Neural cell (in vitro differentiated cells): ENCODE measurements around the gene XYLT2. TPM values are rescaled to one million over a fixed set of nuclear protein-coding genes. Genes with fewer than 3 reads are reported as not detected.
A peak's percentile ranks its signal among the peaks of the same experiment; 100 is the strongest.

Source experiments
- H2AFZ ChIP-seq: fragments of 200-600, 300-800 bp; sonication (generic), shearing (Covaris generic); 2 replicates; pipeline ENCODE4 v1.6.0; 2014; ENCODE audit warnings: low read depth, mild to moderate bottlenecking, antibody characterized with exemption, low read length, moderate library complexity
- H3F3A ChIP-seq: fragments of 200-600 bp; shearing (Covaris generic); 2 replicates; pipeline ENCODE4 v1.6.1; 2016; ENCODE audit warnings: mild to moderate bottlenecking, moderate library complexity, mixed read lengths, antibody characterized with exemption, low read length; ENCODE audit not compliant: insufficient read depth, poor library complexity, severe bottlenecking
- H3K27ac ChIP-seq: fragments of 200-600, 300-800 bp; sonication (generic), shearing (Covaris generic); 2 replicates; pipeline ENCODE4 v1.5.1; 2014; ENCODE audit warnings: mild to moderate bottlenecking, low read length, moderate library complexity
- H3K27me3 ChIP-seq: fragments of 300-800, 200-600 bp; sonication (generic), shearing (Covaris generic); 2 replicates; pipeline ENCODE4 v1.6.0; 2014; ENCODE audit warnings: mild to moderate bottlenecking, low read depth, low read length, moderate library complexity; ENCODE audit not compliant: insufficient read depth
- H3K36me3 ChIP-seq: fragments of 300-800, 200-600 bp; sonication (generic), shearing (Covaris generic); 2 replicates; pipeline ENCODE4 v1.5.1; 2014; ENCODE audit warnings: mild to moderate bottlenecking, antibody characterized with exemption, low read length, moderate library complexity; ENCODE audit not compliant: insufficient read depth
- H3K4me2 ChIP-seq: fragments of 300-800, 200-600 bp; sonication (generic), shearing (Covaris generic); 2 replicates; pipeline ENCODE4 v1.6.0; 2014; ENCODE audit warnings: mild to moderate bottlenecking, low read length
- H3K4me3 ChIP-seq: fragments of 300-800, 200-600 bp; sonication (generic), shearing (Covaris generic); 2 replicates; pipeline ENCODE4 v1.5.1; 2014; ENCODE audit warnings: mild to moderate bottlenecking, low read length, moderate library complexity
- H3K79me2 ChIP-seq: fragments of 200-600 bp; shearing (Covaris generic); replicated peaks from 2 replicates; pipeline ENCODE4 v1.6.0; 2014; ENCODE audit warnings: mild to moderate bottlenecking, low read length, moderate library complexity; ENCODE audit not compliant: insufficient read depth
- H3K9ac ChIP-seq: fragments of 300-800, 200-600 bp; sonication (generic), shearing (Covaris generic); 2 replicates; pipeline ENCODE4 v1.6.1; 2016; ENCODE audit warnings: mild to moderate bottlenecking, low read length, mixed read lengths
- H3K9me2 ChIP-seq: fragments of 200-600 bp; shearing (Covaris generic); 2 replicates; pipeline ENCODE4 v1.6.1; 2016; ENCODE audit warnings: mild to moderate bottlenecking, low read length, mixed read lengths; ENCODE audit not compliant: insufficient read depth
- H3K9me3 ChIP-seq: fragments of 200-600, 300-800 bp; sonication (generic), shearing (Covaris generic); 2 replicates; pipeline ENCODE4 v1.6.1; 2016; ENCODE audit warnings: mild to moderate bottlenecking, mixed run types, low read length, moderate library complexity, mixed read lengths
- H4K20me1 ChIP-seq: fragments of 200-600 bp; shearing (Covaris generic); 2 replicates; pipeline ENCODE4 v1.6.1; 2016; ENCODE audit warnings: mild to moderate bottlenecking, mixed run types; ENCODE audit not compliant: insufficient read depth
- CTCF ChIP-seq: fragments of 450-650 bp; IDR thresholded peaks from 2 replicates; pipeline ENCODE4 v1.5.1; 2014; ENCODE audit warnings: antibody characterized with exemption, mild to moderate bottlenecking, moderate library complexity; ENCODE audit not compliant: poor library complexity, severe bottlenecking
- EP300 ChIP-seq: fragments of 450-650 bp; conservative IDR thresholded peaks from 2 replicates; pipeline ENCODE4 v1.6.1; 2014; ENCODE audit warnings: antibody characterized with exemption, mild to moderate bottlenecking, moderate library complexity; ENCODE audit not compliant: poor library complexity, severe bottlenecking
- EZH2 ChIP-seq: fragments of 200-600, 300-800 bp; shearing (Covaris generic), sonication (generic); IDR thresholded peaks from 2 replicates; pipeline ENCODE4 v1.6.1; 2014; ENCODE audit warnings: antibody characterized with exemption, low read length, borderline replicate concordance, mild to moderate bottlenecking; ENCODE audit not compliant: insufficient read depth, poor library complexity, severe bottlenecking
- MXI1 ChIP-seq: fragments of 450-650 bp; conservative IDR thresholded peaks from 2 replicates; pipeline ENCODE4 v1.6.1; 2014; ENCODE audit warnings: antibody characterized with exemption, mild to moderate bottlenecking; ENCODE audit not compliant: poor library complexity, severe bottlenecking
- POLR2AphosphoS5 ChIP-seq: IDR thresholded peaks from 2 replicates; pipeline ENCODE4 v1.6.1; 2012
- RAD21 ChIP-seq: fragments of 450-650 bp; conservative IDR thresholded peaks from 2 replicates; pipeline ENCODE4 v1.6.1; 2014; ENCODE audit warnings: antibody characterized with exemption, mild to moderate bottlenecking, moderate library complexity
- SMC3 ChIP-seq: fragments of 450-650 bp; conservative IDR thresholded peaks from 2 replicates; pipeline ENCODE4 v1.6.1; 2014; ENCODE audit warnings: antibody characterized with exemption, mild to moderate bottlenecking, moderate library complexity; ENCODE audit not compliant: poor library complexity
- TAF1 ChIP-seq: IDR thresholded peaks from 2 replicates; pipeline ENCODE4 v1.6.1; 2012; ENCODE audit warnings: low read depth
- polyA plus RNA-seq: library from polyadenylated mRNA; depleted of rRNA; stranded (reverse); fragments of >200 nt; gene quantifications from 2 replicates; pipeline ENCODE4 v1.2.3, GENCODE V29; 2014
- TF ChIP-seq, protein P1 (sequence below): IDR thresholded peaks from 2 replicates; pipeline ENCODE4 v1.6.1; 2012; ENCODE audit warnings: borderline replicate concordance

XYLT2 gene
- polyA plus RNA-seq, 1 donor from 2014 or later = 6.9 TPM

DNA sequence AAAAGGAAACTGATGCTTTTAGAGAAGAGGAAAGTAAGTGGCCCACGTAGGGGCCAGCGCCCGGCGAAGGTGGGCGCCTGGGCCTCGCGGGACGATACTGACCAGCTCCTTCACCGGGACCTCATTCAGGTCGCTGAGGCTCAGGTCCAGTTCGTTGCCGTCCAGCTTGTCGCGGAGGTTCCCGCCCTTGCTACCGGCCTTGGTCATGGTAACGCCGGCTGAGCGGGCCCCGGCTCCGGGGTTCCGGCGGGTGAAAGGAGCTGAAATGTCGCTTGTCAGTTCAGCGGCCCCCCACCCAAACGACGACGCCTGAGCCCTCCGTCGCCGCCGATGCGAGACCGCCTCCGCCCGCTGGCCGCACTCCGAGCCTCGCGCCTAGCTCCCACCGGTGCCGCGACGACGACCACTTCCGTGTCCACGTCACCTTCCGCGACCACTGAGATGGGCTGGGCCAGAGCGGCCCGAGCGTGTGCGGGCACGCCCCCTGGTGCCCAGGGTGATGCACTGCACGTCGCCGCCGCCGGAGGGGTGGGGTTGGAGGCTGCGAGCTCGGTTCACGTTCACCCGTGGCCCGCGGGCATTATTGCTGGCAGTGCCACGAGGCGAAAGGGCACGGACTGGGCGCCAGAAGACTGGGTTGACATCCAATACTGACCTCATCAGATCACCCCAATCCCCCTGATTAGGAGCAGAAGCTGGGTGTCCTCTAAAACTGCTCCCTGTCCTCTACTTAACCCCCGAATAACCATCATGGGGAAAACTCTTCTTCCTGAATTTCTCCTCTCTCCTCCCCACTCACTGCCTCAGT is 51.4 kb downstream of the XYLT2 start, which contains the start of gene LRRC59:
Gene LRRC59, minus strand, starts transcription at position 413 of the 808 bp plus-strand sequence. Its CDS starts 206 bp downstream, at position 207.
- H4K20me1 ChIP-seq = no peaks in the 10 kb centered on the region
- peak within 1 kb of the TSS; percentile 94 for H3K4me2 ChIP-seq
- H3K36me3 ChIP-seq = no peaks in the 10 kb centered on the region
- peaks cover 15% of the 10 kb centered on the region for H3K79me2 ChIP-seq
- no peaks in the 10 kb centered on the region for H3F3A ChIP-seq
- TF ChIP-seq SMC3 (peak; percentile 68), MXI1 (peak; percentile 89), POLR2AphosphoS5 (peak; percentile 98), TAF1 (peak; percentile 54), RAD21 (peak; percentile 62), EZH2 (no peak), EP300 (peak; percentile 66), CTCF (peak; percentile 99)
- TF ChIP-seq, protein P1, sequence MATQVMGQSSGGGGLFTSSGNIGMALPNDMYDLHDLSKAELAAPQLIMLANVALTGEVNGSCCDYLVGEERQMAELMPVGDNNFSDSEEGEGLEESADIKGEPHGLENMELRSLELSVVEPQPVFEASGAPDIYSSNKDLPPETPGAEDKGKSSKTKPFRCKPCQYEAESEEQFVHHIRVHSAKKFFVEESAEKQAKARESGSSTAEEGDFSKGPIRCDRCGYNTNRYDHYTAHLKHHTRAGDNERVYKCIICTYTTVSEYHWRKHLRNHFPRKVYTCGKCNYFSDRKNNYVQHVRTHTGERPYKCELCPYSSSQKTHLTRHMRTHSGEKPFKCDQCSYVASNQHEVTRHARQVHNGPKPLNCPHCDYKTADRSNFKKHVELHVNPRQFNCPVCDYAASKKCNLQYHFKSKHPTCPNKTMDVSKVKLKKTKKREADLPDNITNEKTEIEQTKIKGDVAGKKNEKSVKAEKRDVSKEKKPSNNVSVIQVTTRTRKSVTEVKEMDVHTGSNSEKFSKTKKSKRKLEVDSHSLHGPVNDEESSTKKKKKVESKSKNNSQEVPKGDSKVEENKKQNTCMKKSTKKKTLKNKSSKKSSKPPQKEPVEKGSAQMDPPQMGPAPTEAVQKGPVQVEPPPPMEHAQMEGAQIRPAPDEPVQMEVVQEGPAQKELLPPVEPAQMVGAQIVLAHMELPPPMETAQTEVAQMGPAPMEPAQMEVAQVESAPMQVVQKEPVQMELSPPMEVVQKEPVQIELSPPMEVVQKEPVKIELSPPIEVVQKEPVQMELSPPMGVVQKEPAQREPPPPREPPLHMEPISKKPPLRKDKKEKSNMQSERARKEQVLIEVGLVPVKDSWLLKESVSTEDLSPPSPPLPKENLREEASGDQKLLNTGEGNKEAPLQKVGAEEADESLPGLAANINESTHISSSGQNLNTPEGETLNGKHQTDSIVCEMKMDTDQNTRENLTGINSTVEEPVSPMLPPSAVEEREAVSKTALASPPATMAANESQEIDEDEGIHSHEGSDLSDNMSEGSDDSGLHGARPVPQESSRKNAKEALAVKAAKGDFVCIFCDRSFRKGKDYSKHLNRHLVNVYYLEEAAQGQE = peak; percentile 41
- H3K9me2 ChIP-seq = no peaks in the 10 kb centered on the region
- peak within 1 kb of the TSS; percentile 44 for H3K27ac ChIP-seq
- H3K27me3 ChIP-seq = no peaks in the 10 kb centered on the region
- peak within 1 kb of the TSS; percentile 82 for H3K9ac ChIP-seq
- H2AFZ ChIP-seq = peak within 1 kb of the TSS; percentile 65
- H3K4me3 ChIP-seq = peak within 1 kb of the TSS; percentile 98
- no peaks in the 10 kb centered on the region for H3K9me3 ChIP-seq

- H3K4me3 ChIP-seq = peak overlapping the region; percentile 98
These were observed 52.0 kb downstream of the XYLT2 start for GRCh38 chr17:50397919-50398285.

More at GRCh38 chr17:50397919-50398285, 52.0 kb downstream of the XYLT2 start:
- Histone ChIP-seq H4K20me1 (no peaks in the 10 kb centered on the region), H3K9ac (no peak overlapping the region), H3K4me2 (no peak overlapping the region), H2AFZ (no peak overlapping the region), H3K27me3 (no peaks in the 10 kb centered on the region), H3K9me3 (no peaks in the 10 kb centered on the region), H3K27ac (no peak overlapping the region), H3K9me2 (no peaks in the 10 kb centered on the region), H3K79me2 (peaks cover 15% of the 10 kb centered on the region), H3F3A (no peaks in the 10 kb centered on the region), H3K36me3 (no peaks in the 10 kb centered on the region)
- no peak for TF ChIP-seq RAD21
- no peak for TF ChIP-seq SMC3
- TF ChIP-seq MXI1 = no peak
- TF ChIP-seq, protein P1 = no peak
- TF ChIP-seq CTCF = no peak
- TF ChIP-seq EZH2 = no peak
- no peak for TF ChIP-seq TAF1
- no peak for TF ChIP-seq POLR2AphosphoS5
- TF ChIP-seq EP300 = no peak
